GM19468 (cell line): ENCODE results near the gene NFATC1.

Experiments
- ATAC-seq: cut with Tn5 transposase; IDR thresholded peaks from one replicate; pipeline ENCODE4 v1.9.1; 2021; ENCODE audit warnings: mild to moderate bottlenecking, moderate library complexity, moderate number of reproducible peaks; ENCODE audit not compliant: unreplicated experiment; ENCODE audit errors: extremely low read depth

Gene NFATC1

DNA sequence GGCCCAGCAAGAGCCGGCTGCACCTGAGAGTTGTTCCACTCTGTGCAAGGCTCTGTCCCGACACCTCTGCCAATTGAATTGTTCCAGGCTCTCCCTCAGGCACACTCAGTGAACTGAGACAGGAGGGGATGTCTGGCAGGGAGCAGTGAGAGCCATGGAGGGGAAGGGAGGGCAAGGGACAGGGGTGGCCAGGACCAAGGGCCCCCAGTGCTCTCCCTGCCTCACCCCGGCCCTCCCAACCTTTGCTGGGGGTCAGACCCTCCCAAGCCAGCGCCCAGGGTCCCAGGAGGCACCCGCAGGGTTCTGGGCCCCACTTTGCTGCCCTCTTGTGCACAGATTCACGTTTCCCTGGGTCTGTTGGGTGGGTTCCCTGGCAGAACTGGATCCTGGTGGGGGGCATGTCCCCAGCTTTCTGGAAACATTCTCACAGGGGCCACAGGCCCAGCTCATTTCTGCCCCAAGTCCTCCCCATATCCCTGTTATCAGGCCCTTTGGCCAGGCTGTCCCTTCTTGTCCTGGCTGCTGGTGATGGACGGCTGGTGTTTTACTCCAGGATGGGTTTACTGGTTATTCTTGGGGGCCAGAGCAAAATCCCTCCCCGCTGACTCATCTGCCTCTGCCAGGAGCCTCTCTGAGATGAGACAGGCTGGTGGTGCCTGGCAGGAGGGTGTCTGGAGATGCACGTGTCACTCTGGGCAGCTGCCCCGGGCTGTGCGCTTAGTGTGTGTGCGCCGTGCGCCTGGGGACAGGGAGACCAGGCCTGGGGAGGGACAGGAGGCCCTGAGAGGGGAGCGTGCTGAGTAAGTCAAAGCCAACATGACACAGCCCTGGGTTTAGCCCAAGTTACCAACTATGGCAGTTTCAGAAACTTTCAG is 147.4 kb downstream of the NFATC1 start:
- no peak for ATAC-seq

DNA sequence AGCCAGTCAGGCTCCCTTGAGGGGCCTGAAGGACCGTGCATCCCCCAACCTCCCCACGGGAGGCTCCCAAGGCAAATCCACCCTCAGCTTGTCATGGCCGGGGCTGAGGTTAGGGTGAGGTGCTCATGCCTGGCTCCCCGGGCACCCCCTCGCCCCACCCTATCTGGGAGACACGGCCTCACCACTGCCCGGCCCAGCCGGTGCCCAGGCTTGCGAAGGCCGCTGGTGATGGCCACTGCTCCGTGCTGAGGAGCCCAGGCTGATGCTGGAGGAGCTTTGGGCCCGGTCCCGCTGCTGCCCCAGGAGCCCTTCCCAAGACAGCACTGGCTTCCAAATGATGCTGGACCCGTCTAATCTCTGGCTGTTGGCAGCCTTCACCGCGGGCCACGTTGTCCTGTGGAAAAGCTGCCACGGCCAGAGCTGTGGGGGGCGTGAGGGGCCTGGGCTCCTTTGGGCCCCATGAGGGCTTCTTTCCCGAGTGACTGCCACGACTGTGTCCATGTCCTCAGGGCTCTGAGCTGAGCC is 148.2 kb downstream of the NFATC1 start:
- no peak for ATAC-seq

DNA sequence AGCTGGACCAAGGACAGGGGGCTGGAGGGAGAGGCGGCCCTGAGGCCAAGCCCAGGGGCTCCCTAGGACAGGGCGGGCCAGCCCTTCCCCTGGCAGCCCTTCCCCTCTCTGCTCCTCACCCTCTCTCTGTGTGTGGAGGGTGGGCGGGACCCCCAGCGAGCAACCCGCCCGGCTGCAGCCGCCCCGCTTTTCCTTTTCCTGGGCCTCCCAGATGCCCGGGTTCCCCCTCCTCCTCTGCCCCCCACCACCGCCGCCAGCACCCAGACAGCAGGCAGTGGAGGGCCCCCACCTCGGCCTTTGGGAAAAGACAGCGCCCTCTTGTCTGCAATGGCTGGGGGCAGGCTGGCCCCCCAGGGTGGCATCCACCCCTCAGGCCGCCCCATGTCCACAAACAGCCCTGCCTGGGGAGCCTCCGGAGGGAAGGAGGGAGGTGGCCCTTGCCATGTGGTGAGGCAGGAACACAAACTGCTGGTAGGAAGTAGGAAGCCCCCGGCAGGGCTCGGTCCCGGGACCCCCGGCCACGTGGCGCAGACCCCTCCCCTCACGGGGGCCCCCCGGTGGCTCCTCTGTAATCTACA is 148.7 kb downstream of the NFATC1 start:
- ATAC-seq = no peak

DNA sequence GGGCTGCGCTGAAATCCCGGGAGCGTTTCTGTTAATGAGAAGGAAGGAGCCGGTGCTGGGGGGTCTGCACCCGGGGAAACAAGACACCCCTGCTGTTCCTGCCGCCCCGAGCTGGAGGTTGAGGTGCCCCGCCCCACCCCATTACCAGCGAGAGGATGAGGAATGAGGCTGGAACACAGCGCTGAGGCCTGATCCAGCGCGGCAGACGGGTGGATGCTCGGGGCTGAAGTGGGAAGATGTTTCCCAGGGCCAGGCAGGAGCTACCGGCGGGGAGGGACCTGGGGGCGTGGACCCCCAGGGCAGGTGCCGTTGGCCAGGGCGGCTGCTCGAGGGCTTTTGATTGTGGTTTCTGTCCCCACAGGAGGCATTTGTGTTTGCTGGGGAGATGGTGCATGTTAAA is 149.5 kb downstream of the NFATC1 start:
- ATAC-seq = no peak

DNA sequence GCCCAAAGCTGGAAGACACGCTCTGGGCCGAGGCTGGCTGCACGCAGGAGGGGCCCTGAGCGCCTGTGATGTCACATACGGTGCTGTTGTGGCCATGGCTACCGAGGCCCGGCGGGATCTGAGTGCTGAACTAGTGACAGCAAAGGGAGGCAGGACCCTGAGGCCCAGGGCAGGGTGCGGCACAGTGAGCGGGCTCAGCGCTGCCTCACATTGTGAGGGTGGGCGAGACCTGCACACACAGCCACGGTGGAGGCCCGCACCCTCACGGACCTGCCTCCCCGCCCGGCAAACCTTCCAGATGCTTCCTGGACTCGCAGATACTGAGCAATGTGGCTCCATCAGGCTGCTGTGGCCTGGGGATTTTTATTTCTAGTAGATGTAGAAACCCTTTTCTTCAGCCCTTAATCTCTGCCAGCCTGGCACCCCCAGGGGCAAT is 150.0 kb downstream of the NFATC1 start:
- ATAC-seq = no peak

DNA sequence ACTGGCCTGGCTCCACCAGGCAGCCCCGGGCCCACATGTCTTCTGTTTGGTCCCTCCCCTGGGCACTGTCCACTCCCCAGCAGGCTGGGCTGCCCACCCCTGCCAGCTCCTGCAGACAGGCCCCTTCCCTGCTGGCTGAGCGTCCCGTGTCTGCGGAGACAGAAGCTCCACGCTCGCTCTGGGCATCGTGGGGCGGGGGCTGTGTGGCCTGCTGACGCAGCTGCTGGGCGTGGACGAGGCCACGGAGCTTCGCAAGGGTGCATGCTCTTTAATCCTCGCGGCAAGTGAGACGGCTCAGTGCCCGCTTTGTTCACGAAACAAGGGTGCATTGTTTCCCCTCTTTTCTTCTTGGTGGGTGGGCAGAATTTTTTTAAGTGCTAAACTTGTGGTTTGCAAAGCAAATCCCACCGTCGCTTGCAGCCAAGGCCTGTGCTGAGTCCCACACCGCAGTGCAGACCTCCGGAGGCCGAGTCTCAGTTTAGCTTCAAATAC is 151.1 kb downstream of the NFATC1 start:
- ATAC-seq = no peak

DNA sequence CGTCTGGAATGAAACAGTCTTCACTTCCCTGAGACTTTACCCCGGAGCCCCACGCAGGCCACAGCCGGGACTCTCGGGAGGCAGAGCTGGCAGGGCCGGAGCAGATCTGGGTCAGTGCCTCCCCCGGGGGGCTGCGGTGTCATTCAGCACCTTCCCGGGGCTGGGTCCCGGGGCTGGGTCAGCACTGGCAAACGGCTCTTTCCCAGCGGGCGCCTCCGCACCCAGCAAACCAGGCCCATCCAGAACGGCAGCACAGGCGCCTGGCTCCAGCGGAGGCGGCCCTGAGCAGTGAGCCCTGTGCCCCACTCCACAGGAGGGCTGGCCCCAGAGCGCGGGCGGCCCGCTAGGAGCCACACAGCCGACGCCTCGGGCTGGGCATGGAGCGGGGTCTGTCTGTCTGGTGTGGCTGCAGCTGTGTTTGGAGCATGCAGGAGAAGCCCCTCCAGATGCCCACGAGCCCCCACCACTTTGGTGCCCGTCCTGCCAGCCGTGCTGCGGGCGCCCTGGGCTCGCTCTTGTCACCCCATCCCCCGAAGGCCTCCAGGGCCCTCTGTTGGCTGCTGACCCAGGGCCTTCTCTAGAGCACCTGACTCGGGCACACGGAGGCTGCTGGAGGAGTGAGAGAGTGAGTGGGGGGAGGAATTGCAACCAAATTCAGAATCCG is 151.8 kb downstream of the NFATC1 start:
- ATAC-seq = no peak

DNA sequence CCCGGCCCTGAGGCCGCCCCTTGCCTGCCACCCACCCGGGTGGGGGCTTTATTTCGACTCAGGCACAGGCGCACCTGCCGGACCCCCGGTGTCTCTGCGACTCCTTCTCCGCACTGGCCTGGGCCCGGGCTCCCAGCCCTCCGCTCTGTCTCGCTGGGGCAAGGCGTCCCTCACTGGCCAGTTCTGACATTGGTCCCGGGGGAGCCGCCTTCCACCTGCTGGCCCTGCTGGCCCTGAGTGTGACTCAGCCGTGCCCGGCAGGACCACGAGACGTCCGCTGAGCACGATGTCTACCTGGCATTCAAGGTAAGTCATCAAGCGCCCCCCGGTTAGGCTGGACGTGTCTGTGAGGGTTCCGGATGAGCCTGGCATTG is 152.3 kb downstream of the NFATC1 start:
- ATAC-seq = no peak

DNA sequence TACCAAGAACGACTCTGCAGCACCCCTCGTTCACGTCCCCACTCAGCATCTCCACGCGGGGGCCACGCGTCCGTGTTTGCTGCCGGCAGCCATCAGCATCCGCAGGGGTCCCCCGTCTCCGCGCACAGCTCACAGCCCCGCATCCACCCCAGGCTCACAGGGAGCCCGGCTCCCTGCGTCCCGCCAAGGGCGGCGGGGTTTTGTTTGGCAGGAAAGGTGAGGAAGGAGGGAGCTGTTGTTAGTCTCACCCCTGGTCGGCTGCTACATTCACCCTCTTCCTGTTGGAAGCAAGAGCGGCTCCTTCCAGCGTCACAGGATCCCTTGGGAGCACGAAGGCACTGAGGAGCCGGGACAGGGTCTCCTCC is 152.9 kb downstream of the NFATC1 start:
- no peak for ATAC-seq

DNA sequence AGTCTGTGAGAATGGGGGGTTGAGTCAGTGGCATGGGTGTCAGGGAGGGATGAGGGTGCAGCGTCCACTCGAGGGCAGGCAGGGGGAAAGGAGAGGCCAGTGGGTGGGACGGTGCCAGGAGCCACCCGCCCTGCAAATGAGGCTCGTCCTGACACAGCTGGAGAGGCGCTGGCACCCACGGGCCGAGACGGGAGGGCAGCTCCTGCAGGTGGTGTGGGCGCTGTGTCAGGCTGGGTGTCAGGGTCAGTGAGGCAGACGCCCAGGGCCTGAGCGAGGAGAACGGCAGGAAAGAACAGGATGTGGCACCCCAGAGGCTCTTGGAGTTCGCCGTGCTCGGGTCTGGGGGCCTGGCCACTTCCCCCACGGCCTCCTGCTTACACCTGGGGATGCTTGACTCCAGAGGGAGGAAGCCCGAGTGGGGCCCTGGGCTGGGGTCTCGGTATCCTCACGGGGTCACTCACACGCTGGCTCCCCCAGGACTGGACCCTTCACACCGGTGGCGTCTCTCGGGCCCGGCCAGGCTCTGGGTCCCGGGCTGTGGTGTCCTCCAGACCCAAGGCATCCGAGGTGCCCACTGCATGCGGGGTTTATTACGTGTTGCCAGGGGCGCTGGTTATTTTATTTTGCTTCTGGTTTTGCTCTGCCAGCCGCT is 153.4 kb downstream of the NFATC1 start:
- ATAC-seq = no peak

DNA sequence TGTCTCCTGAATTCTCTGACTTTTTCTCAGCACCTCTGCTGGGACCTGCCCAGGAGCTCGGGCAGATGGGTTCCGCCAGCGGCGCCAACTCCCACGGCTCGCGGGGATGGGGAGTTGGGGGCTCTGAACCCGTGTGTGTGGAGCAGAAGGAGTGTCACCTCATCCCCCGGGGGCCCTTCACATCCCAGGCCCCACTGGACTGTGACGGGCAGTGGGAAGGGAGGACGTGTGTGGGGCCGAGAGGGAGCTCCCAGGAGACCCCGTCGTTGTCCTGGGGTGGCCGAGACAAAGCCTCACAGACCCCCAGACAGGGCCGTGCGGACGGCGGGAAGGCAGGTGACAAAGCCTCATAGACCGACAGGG is 153.9 kb downstream of the NFATC1 start:
- ATAC-seq = no peak

DNA sequence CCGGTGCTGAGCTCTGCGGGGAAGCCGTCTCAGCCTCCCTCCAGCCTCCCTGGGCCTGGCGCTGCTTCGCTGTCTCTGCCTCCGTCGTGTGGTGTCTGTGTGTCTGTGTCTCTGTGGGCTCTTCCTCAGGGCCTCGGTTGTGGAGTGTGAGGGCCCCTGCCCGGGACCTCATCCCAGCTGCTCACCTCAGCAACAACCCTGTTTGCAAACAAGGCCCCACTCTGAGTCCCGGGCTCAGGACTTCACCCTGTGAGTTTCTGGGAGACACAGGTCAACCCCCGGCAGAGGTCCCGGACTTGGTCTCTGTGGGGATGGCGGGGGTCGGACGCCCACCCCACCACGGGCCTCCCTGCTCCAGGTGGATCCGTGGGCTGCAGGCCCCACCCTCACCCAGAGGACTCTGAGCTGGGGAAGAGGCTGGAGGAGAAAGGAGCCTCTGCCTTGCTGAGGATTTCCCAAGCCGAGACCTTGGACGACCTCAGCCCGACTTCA is 156.5 kb downstream of the NFATC1 start:
- no peak for ATAC-seq

DNA sequence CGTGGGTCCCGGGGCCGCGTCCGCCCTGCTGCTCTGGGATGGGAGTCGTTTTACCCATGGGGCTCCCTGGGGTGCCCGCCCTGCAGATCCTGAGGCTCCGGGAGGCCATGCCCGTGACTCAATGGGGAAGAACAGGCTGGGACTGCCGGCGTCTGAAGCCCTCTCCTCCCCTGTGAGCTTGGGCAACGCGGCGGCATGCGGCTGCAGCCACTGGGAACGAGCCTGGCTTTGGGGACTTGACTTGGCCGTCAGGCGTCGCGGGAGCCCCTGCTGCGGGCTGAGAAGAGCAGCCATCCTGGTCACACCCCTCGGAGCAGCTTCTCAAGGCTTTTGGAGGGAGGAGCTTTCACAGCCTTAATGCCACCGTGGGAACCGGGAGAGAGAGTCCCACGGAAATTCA is 157.0 kb downstream of the NFATC1 start:
- no peak for ATAC-seq

DNA sequence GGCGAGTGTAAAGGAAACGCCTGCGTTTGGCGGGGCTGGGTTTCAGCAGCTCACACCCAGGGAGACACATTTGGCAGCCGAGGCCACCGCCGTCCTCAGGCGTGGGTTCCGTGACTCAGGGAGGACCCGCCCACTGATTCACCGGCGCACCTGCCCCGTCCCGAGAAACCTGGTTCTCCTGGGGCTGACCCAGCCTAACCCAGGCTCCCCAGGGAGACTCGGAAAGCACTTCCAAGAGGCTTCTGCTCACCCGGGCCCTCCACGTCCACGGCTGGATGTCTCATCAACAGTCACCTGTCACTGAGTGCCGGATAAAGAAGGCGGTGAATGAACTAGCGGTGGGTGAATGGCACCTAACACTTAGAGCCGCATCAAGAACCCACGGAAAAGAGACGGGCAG is 157.4 kb downstream of the NFATC1 start:
- no peak for ATAC-seq

DNA sequence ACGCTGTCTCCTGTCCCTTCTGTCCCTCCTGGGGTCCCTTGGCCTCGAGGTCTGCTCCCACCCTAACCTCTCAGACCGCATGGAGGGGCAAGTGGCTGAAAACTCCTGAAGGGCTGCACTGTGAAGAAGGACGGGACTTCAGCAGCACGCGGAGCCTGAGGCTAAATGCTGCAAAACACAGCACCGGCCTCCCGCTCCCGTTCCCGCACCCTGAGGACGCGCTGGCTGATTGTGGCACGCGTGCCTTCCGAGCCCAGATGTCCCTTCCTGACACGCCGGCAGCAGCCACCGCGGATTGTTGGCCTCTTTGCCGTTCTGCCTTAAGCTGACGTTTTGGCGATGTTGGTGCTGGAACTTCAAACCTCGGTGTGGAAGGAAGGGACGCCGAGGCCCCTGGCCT is 158.0 kb downstream of the NFATC1 start:
- no peak for ATAC-seq

DNA sequence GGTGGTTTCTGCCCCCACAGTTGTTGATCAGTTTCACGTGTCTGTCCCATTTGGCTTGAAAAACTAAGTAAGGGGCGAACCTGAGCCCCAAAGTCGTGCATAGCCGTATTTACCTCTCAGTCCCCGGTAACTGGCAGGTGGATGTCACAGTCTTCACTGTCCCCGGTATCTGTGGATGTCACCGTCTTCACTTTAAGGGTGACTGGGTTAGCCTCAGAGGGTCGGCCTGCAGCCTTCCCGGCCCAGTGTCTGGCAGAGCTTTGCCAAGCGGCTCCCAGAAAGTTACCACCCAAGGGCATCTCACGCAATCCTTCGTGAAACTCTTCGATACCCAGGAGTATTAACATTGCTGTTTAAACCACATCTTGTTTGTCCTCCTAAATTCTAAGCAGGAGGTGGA is 158.6 kb downstream of the NFATC1 start:
- no peak for ATAC-seq

DNA sequence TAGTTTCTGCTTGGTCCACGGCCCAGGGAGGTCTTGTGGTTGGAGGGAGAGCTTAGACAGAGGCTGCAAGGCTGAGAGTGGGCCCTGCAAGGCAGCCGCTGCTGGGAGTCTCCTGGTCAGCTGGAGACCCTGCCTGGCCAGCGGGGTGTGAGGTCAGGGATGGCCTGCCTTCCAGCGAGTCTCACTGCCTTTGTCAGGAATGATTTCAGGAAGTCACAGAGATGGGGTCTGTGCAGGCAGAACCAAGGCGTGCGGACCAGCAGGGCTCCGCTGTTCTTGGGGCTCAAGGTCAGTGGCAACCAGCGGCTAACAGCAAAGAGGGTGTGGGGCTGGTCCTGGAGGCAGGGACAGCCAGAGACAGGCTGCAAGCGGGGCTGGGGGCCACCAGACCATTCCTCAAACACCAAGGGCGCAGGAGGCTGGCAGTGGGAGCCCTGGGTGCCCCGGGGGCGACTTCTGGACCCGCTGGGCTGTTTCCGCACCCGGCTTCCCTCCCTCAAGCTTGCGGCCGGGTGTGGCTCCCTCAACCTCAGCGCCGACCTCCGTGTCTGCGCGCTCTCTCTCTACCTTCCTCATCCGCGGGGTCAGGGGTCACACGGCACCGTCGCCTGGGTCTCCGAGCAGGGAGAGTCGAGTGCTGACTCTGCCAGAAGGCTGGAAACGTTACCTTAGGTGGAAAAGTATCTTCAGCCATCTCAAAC is 159.4 kb downstream of the NFATC1 start:
- no peak for ATAC-seq

DNA sequence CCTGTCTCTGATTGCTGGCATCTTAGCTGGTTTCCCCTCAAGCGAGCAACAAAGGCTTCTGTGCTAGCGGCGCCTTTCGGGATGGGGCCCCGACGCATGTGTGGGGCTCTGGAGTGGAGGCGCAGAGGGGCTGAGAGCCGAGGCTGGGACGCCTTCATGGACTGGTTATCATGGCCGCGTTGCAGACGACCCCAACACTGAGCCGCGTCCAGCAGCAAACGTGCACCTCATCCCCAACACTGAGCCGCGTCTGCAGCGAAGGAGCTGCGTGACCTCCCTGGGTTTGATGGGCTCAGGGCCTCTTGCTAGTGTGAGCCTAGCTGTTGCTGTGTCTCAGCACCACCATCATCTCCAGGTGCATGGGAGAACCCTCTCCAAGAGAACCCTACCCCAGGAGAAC is 160.2 kb downstream of the NFATC1 start:
- ATAC-seq = no peak

DNA sequence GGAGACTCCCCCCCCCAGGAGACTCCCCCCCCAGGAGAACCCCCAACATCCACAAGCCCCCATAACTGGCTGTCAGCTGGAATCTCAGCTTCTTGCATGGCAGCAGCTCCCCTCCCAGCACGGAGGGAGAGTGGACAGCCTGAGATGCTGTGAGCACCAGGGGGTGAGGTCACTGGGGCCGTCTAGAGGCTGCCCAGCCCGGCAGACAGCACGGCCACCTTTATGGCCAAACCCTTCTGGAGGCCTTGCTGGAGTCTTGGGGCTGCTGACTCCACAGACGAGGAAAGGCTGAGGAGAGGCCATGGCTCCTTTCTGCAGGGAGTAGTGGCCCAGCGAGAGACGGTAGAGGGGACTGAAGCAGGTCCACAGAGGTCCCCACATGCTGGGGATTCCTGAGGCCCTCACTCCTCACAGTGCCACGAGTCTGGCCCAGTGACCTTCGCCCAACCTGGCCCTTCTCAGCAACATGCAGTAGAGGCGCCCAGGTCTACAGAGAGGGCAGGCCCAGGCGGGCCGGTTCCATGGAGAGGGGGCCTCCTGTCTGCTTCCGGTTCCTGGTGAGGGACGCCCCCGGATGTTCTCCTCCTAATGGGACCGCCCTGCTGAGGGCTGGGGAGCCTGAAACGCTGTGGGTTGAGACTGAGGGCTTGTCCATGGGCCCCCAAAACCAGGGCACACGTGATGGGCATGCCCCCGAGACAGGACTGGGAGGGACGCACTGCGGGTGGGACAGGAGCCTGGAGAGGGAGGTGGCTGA is 161.3 kb downstream of the NFATC1 start:
- ATAC-seq = no peak
